ENCODE measurements around the gene REPS2.

Gene REPS2

DNA sequence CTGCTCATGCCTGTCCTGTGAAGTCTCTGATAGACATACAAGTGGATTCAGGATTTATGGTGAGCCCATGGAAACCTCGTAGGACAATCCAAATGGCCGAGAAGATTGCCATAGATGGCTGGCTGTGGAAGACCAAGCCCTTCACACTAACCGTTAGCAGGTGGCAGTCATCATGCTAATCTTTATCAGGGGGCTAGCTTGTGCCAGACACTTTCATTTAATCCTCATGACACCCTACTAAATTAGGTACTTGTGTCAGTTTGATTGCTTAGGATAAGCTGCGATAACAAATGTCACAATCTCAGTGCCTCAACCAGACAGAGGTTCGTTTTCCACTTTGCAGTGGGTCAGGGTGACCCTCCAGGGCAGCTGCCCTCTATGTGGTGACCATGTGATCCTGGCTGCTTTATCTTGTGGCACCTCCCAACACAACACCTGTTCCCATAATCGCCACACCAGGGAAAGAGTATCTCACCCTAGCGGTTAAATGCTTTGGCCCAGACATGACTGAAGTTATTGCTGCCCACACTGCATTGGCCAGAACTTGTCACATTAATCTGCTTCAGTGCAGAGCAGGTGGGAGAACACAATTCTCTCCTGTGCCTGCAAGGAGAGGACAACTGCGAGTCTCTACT, 60.8 kb downstream of the REPS2 start:
- no peak for DNase-seq

DNA sequence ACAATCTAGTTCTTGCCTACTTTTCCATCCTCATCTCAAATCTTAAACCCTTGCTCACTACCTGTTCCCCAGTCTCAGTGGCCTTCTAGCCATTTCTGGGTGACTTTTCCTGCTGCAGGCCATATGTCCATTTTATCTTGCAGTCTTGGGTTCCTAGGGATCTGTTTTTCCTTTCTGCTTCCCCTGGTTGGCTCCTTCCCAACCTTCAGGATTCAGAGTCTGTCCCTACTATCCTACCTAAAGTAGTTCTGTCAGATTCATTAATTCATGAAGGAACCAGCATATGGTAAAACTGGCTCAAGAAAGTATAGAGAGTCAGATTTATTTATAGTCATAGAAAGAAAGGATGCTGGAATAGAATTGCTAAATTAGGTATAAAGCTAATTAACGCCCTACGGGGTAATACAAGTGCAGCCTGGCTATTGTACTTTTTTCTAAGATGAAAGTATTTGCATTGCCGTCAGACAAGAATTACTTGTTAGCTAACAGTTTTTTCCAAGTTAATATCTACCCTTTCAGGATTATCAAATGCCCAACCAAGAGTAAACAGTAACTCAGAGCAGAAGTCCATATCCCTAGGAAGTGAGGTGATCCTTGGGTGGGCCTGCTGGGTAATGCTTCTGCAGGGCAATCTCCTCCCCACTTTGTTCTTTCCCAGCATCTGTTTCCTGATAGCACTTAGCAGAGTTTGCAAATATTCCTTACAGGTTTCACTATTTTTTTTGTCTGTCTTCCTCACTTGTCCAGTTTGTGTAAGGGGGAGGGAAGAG, 63.6 kb downstream of the REPS2 start:
- no peak for DNase-seq

DNA sequence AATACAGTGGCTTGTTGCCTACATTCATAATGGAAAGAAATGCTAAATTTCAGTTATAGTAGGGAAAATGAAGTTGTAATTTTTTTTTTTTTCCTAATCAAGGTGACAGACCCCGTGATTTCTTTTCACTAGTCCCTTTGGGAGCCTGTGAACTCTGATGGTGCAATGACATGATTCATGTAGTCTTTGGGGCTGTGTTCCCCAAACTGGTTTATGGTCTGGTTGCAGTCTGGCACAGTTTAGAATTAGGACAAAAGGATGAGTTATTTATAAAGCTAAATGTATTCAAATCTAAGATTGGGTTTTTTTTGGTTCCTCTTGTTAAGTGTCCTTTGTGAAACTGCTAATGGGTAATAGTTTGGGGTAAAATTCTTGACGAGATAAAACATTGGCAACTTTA, 66.0 kb downstream of the REPS2 start:
- no peak for DNase-seq

- DNase-seq, result no peak
Observed at GRCh38 chrX:17014216-17014615, 67.8 kb downstream of the REPS2 start.

DNA sequence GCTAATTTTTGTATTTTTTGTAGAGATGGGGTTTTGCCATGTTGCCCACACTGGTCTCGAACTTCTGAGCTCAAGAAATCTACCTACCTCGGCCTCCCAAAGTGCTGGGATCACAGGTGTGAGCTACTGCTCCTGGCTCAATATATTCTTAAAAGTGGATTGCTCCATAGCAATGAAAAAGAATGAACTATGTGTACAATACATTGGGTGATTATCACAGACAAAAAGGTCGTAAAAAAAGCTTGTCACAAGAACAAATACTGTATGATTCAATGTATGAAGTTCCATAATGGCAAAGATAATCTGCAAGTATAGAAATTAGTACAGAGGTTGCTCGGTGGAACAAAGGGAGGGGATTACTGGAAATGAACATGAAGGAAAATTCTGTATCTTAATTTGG, 70.7 kb downstream of the REPS2 start:
- no peak for DNase-seq

DNA sequence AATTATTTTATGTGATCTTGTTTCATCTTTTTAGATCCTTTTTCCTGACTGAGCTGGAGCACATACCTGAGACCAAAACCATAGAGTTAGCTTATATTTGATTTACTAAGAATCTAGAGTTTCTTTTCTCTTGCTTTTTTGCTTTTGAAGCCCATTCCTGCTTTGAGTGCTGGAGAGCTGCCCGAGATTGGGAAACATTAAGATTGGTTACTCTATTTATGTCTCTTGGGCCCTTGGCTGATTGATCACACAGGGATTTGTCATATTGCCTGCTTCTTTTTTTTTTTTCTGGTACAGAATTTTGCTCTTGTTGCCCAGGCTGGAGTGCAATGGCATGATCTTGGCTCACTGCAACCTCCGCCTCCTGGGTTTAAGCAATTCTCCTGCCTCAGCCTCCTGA, 73.9 kb downstream of the REPS2 start:
- DNase-seq, result no peak

DNA sequence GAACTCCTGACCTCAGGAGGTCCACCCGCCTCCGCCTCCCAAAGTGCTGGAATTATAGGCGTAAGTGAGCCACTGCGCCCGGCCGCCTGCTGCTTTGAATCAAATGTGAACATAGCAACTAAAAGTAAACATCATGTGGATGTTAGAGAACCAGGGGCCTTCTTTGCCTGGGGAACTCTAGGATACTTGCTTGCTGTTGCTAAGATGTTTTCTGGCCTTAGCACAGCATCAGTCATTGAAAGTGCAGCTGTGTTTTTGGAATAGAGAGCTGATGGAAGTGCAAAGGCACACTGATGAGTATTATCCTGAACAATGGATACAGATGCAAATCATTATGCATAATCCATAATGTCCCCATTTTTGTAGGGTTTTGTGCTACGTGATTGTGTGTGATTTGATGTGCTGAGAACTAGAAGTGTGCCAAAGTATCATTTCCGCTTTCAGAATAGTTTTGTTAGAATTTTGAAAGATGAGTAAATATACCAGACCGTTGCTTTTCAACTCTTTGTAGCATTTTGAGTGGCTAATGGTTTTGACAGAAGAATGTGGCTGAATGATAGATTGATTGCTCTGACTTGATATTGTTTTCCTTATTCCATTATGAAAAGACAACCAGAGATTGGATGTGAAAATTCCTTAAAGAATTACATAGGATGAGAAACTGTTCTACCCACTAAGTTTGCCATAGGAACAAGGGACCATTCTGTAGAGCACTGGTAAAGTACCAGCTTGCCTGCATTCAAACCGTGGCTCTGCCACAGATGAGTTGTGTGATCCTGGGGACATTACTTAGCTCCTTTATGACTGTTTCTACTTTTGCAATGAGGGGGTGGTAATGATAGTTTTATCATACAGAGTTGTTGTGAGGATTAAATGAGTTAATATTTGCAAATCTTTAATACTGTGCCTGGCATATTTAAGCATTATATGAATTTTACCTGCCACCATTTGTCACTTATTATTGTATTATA, 74.7 kb downstream of the REPS2 start:
- no peak for DNase-seq

GRCh38 chrX:17021851-17022604, 75.6 kb downstream of the REPS2 start:
- no peak for DNase-seq

DNA sequence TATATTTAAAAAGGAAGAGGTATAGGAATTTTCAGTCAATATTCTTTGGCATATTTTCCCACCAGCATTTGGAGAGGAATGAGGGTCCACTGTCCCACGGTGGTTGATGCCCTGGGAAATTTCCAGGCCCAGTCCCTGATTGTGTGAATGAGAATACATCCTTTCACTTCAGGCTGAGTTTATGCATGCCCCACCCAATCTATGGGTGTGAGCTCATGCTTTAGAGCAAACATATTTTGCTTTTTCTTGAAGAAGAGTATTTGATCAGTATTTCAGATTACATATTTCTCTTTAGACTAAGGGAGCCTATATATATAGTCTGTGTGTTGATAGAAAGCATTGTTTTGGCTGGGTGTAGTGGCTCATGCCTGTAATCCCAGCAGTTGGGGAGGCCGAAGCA, 77.2 kb downstream of the REPS2 start:
- DNase-seq, result no peak

DNA sequence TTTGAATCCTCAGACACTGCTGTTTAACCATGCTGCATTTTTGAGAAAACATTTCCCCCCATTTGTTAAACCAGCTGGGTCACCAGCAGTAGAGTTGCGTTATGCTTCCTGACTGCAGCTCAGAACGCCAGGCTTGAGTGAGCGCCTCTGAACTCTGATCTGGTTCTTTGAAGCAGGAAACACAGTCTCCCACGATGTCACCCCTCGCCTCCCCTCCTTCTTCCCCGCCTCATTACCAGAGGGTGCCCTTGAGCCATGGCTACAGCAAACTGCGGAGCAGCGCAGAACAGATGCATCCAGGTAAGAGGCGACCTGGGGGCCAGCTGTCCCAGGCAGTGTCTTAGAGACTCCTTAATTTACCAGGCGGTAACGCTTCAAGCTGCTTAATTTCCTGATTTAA, 78.4 kb downstream of the REPS2 start:
- no peak for DNase-seq

GRCh38 chrX:17025621-17026302, 79.3 kb downstream of the REPS2 start:
- no peak for DNase-seq

GRCh38 chrX:17027931-17028330, 81.5 kb downstream of the REPS2 start:
- no peak for DNase-seq

DNA sequence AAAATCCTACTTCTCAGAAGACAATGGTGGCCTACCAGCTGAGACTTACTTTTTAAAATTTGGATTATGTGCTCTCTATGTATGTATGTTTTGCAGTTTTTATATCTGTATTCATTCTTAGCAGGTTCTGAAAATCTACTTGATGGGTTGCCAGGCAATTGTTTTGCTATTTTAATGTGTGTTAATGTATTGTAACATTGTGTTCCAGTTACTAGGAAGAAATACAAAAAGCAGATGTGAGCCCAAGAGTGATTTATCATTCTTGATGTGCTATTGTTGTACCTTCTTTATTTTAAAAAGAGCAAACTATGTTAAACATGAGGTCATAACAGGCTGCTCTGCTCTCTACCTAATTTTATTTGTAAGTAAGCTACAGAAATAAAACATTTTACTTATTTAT, 81.9 kb downstream of the REPS2 start:
- DNase-seq, result no peak

DNA sequence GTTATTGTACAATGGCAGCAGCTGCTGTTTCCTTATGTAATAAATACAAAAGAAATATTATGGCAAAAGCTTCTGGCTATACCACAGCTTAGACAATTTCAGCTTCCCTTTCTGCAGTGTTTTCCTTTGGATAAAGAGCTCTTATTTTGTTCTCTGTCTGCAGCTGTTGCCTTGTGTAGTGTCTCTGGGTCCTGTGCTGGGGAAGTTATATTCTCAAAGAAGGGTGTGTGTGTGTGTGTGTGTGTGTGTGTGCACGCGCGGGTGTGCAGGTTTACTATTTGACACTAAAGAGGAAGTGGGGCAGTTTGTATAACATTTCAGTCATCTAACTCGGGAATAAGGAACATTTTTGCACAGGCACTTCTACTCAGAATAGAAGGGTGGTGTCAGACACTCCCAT, 83.6 kb downstream of the REPS2 start:
- DNase-seq, result no peak

DNA sequence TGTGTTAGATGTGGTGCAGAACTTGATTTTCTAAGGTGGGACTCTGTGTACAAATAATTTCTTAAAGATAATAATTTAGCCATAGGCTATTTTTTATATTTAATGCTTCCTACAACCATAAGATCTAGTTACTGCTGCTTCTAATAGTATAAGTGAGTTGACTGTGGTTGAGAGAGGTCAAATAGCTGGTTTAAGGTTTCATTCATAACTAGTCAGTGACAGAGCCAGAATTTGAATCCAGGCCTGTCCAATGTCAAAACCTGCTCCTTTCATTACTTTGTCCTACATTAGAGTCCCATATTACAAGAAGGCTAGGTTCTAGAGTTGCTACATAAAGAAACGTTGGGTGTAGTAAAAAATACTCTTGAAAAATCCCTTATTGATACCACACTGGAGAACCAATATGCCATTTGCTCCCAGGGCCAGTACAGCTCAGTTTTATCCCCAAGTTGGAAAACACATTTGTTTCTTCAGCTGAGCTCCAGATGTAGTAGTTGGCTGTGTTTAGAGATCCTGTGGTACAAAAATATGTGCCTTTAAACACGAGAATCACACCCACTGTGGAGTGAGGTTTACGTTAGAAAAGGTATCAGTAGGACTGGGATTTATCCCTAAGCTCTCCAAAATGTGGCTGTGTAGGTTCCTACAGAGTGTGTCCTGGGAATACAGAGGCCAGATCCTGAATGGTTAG, 84.3 kb downstream of the REPS2 start:
- DNase-seq, result no peak

GRCh38 chrX:17031827-17032226, 85.4 kb downstream of the REPS2 start:
- DNase-seq, result no peak

GRCh38 chrX:17032351-17032750, 85.9 kb downstream of the REPS2 start:
- no peak for DNase-seq

DNA sequence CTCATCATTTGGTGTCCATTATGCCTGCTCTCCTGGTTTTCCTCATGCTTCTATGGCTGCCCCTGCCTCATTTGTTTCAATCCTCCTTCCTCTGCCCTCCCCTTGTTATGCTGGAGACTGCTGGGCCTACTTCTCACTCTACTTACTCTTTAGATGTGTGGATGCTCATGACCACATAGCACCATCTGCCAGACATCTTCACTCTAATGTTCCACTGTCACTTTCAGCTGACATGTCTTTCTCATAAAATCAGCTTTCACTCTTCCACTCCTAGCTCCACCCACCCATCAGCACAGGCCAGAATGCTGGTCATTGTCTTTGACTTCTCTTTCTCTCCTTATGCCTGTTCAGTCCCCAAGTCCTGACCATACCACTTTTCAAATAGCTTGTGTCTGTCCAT, 86.8 kb downstream of the REPS2 start:
- no peak for DNase-seq

GRCh38 chrX:17035111-17035510, 88.7 kb downstream of the REPS2 start:
- DNase-seq, result no peak

DNA sequence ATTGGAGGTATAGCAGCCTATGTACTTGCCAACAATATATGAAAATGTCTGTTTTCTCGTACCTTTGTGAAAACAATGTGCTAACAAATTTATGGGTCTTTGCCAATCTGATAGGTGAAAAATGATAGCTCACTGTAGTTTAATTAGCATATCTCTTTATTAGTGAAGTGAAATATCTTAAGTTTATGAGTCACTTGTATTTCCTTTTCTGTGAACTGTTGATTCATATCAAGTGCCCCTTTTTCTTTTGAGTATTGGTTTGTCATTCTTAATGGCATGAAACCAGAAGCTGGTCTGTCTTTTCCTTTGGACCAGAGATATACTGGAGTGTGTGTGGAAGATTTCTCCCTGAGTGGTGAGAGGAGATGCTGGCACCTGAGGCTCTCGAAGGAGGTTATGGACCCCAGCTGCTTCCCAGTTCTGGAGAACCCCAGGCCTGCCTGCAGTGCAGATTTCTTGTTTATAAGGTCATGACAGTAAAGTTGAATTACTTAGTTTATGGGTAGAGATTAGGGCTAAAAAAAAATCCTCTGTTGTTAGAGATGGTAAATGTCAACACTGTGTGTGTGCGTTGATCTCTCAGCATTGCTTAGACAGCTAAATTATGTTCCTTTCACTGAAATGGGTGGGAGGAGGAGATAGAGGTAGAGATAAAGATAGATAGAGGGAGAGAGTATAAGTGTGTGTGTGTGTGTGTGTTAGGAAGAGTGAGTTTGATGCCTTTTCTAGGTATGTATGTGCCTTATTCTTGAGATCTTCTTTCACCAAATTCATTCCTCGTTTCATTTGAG, 89.9 kb downstream of the REPS2 start:
- no peak for DNase-seq

DNA sequence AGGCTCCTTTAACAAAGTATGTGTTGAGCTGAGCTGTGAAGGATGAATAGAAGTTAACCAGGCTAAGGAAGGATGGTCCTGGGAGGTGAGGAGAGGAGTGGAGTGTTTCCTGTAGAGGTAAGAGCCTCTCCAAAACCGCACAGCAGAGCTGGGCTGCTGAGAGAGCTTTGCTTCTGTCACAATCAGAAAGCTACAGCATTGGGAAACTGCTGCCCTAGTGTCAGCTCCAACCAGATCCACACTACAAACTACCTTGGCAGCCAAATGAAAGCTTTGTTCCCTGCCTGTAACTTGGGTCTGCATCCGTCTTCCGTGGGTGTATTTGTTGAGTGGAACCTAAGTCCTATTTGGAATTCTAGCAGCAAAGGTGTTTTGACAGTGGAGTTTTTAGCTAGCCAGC, 91.8 kb downstream of the REPS2 start:
- DNase-seq, result no peak
